ENCODE results near the gene PPRC1.

Gene PPRC1

DNA sequence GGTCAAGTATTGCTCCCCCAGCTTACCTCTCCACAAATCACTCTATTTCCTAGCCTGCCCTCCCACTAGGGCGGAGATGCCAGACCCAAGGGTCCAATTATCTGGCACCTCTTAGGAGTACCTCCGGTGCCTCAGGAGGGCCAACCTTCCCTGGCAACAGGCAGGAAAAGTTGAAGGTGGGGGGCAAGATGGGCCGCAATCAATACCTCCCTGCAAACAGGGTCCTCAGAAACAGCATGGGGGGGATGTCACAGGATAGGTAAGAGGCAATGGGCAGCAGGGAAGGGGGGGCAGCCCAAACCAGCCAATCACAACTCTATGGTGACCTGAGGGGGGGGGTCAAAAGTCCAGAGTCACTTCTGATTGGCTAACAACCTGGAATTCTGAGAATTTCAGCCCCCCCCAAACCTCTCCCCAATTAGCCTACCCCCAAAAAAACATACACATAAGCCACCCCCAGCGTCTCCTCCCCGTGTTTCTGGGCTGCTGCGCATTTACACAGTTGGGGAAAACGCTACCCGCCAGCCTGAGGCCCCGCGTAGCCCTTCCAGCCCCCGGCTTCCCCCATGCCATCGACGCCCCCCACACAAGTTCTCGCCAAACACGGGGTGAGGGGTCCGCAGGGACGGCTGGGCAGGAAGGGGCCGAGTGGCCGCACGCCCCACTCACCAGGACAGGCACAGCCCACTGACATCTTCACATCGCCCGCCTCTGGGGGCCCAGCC lies 13.3 kb upstream of the PPRC1 start:
- peak; percentile 72 for DNase-seq

GRCh38 chr10:102120142-102120990 lies 12.5 kb upstream of the PPRC1 start, which contains the start of gene LDB1:
LDB1 (minus strand) TSS chr10:102120368; CDS start chr10:102120110, 258 bp downstream.
- peak; percentile 80 for DNase-seq

- DNase-seq = peak; percentile 28
Measured at GRCh38 chr10:102120991-102121738, 11.7 kb upstream of the PPRC1 start.

GRCh38 chr10:102121739-102122372 lies 11.0 kb upstream of the PPRC1 start:
- no peak for DNase-seq

DNA sequence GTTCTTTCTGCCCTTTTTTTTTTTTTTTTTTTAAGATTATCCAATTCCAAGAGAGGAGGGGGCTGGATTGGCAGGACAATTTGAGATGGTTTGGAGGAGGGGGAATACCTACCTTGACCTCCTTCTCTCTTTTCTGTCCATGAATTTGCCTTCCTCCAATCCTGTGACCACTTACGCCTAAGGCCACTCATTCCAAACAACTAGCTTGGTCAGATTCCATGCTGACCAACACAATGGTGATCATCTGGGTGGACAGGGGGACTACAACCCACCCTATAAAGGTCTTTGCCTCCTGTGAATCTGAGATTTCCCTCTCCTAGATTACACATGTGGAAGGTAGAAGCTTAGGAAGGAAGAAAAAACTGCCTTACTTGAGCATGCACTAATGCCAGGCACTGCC lies 10.4 kb upstream of the PPRC1 start:
- DNase-seq = no peak

DNA sequence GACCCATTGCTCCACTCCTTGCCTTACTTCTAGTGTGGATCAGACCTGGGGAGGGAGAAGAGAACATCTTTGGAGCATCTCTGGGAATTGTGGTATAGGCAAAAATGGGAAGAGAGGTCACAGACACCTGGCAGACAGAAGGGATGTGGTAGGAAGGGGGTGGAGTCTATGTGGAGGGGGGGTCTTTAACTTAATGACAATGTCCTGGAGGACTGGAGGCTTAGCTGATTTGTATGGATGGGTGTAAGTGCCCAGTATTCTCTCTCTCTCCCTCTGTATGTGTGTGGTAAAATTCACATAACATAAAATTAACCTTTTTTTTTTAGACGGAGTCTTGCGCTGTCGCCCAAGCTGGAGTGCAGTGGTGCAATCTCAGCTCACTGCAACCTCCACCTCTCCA lies 9.6 kb upstream of the PPRC1 start:
- no peak for DNase-seq

DNA sequence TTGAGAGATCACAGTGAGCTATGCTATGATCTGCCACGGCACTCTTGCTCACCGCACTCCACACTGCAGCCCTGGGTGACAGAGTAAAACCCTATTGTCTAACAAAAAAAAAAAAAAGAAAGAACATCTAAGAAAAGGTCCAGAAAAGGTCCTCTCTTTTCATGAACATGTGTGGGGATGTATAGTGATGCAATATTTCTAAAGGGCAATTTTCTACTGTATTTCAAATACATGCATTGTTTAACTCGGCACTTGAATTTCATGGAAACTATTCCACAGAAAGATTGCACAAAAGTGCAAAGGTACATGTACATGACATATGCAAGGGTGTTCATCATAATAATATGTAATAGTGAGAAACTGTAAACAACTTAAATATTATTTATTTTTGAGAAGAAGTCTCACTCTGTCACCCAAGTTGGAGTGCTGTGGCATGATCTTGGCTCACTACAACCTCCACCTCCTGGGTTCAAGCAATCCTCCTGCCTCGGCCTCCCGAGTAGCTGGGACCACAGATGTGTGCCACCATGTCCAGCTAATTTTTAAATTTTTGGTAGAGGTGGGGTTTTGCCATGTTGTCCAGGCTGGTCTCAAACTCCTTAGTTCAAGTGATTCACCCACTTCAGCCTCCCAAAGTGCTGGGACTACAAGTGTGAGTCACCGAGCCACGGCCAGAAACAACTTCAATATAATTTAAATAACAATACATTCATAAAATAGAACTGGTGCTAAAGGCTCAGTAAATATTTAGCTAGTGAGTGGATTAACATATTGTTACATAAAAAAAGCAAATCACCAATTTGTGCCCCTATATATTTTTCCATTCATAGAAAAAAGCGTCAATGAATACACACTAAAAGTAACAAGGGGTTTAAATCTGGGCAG lies 1.3 kb upstream of the PPRC1 start:
- no peak for DNase-seq

DNA sequence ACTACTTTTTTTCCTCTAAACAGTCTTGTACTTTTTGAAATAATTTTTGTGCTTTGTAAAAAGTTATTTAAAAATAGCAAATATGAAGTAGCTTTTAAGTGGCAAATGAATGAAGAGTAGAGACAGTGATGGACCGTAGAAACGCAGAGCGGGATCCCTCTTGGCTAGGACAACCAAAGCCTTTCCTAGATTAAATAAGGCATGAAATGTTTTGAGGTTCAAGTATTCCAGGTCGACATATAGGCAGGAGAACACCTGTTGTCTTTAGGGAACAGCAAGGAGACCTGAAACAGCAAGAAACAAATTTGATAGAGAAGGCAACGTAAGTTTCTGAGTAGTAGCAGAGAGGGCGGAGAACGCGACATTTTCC lies 662 bp upstream of the PPRC1 start:
- no peak for DNase-seq

- DNase-seq = peak; percentile 47
Measured at GRCh38 chr10:102133373-102134195, 744 bp downstream of the PPRC1 start.

- no peak for DNase-seq
Measured at GRCh38 chr10:102134416-102134815, 1.6 kb downstream of the PPRC1 start.

- DNase-seq = no peak
Measured at GRCh38 chr10:102135956-102136526, 3.2 kb downstream of the PPRC1 start.

DNA sequence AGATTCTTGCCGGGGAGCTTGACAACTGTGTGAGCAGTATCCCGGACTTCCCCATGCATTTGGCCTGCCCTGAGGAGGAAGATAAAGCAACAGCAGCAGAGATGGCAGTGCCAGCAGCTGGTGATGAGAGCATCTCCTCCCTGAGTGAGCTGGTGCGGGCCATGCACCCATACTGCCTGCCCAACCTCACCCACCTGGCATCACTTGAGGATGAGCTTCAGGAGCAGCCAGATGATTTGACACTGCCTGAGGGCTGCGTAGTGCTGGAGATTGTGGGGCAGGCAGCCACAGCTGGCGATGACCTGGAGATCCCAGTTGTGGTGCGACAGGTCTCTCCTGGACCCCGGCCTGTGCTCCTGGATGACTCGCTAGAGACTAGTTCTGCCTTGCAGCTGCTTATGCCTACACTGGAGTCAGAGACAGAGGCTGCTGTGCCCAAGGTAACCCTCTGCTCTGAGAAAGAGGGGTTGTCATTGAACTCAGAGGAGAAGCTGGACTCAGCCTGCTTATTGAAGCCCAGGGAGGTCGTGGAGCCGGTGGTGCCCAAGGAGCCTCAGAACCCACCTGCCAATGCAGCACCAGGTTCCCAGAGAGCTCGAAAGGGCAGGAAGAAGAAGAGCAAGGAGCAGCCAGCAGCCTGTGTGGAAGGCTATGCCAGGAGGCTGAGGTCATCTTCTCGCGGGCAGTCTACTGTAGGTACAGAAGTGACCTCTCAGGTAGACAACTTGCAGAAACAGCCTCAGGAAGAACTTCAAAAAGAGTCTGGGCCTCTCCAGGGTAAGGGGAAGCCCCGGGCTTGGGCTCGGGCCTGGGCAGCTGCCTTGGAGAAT lies 6.7 kb downstream of the PPRC1 start:
- DNase-seq = no peak

DNA sequence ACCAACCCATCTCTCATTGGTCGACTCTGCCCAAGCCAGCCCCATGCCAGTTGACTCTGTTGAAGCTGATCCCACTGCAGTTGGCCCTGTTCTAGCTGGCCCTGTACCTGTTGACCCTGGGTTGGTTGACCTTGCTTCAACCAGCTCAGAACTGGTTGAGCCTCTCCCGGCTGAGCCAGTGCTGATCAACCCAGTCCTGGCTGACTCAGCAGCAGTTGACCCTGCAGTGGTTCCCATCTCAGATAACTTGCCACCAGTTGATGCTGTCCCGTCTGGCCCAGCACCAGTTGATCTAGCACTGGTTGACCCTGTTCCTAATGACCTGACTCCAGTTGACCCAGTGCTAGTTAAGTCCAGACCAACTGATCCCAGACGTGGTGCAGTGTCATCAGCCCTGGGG lies 7.4 kb downstream of the PPRC1 start:
- no peak for DNase-seq

DNA sequence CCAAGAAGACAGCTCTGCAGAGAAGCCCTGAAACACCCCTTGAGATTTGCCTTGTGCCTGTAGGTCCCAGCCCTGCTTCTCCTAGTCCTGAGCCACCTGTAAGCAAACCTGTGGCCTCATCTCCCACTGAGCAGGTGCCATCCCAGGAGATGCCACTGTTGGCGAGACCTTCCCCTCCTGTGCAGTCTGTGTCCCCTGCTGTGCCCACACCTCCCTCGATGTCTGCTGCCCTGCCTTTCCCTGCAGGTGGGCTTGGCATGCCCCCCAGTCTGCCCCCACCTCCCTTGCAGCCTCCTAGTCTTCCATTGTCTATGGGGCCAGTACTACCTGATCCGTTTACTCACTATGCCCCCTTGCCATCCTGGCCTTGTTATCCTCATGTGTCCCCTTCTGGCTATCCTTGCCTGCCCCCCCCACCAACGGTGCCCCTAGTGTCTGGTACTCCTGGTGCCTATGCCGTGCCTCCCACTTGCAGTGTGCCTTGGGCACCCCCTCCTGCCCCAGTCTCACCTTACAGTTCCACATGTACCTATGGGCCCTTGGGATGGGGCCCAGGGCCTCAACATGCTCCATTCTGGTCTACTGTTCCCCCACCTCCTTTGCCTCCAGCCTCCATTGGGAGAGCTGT lies 8.2 kb downstream of the PPRC1 start:
- DNase-seq = no peak

DNA sequence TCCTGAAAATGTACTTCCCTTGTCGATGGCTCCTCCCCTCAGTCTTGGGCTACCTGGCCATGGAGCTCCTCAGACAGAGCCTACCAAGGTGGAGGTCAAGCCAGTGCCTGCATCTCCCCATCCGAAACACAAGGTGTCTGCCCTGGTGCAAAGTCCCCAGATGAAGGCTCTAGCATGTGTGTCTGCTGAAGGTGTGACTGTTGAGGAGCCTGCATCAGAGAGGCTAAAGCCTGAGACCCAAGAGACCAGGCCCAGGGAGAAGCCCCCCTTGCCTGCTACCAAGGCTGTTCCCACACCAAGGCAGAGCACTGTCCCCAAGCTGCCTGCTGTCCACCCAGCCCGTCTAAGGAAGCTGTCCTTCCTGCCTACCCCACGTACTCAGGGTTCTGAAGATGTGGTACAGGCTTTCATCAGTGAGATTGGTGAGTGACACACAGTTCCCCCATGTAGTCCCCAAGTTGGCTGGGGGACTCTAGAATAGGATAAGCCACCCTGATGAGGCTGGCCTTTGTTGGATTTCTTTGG lies 8.8 kb downstream of the PPRC1 start:
- no peak for DNase-seq

- DNase-seq = no peak
Measured at GRCh38 chr10:102146971-102147428, 14.2 kb downstream of the PPRC1 start.

- no peak for DNase-seq
Measured at GRCh38 chr10:102147561-102147960, 14.7 kb downstream of the PPRC1 start.

GRCh38 chr10:102148275-102148674 lies 15.4 kb downstream of the PPRC1 start:
- no peak for DNase-seq

Measured in CD4-positive, alpha-beta T cell treated with Interleukin-12 subunit alpha and Interleukin-12 subunit beta, for 1 hour (primary cell).